Mesothelial cell of epicardium (in vitro differentiated cells): ENCODE data around the gene ABCA2. TPM values are rescaled to one million over a fixed set of nuclear protein-coding genes. Genes with fewer than 3 reads are reported as not detected.

Source experiments
- DNase-seq, 2 experiments: peaks; one replicate each; pipeline ENCODE4 v3.0.0; 2021; ENCODE audit warnings: low spot score in 2 of 2; ENCODE audit not compliant: unreplicated experiment in 2 of 2
- H3K27ac Mint-ChIP-seq: 2 replicates; pipeline ENCODE4 v1.8.0; 2021; ENCODE audit warnings: mixed read lengths
- H3K27me3 Mint-ChIP-seq: 2 replicates; pipeline ENCODE4 v1.8.0; 2021; ENCODE audit warnings: low read depth, mixed read lengths
- H3K36me3 Mint-ChIP-seq: 2 replicates; pipeline ENCODE4 v1.8.0; 2021; ENCODE audit warnings: mixed read lengths
- H3K4me1 Mint-ChIP-seq: 2 replicates; pipeline ENCODE4 v1.8.0; 2021; ENCODE audit warnings: mixed read lengths
- H3K4me3 Mint-ChIP-seq: 2 replicates; pipeline ENCODE4 v1.8.0; 2021; ENCODE audit warnings: mild to moderate bottlenecking, moderate library complexity, mixed read lengths
- H3K9me3 Mint-ChIP-seq: 2 replicates; pipeline ENCODE4 v1.8.0; 2021; ENCODE audit warnings: mixed read lengths
- total RNA-seq: library from RNA; stranded (reverse); gene quantifications from 3 replicates; pipeline ENCODE4 v1.2.1, GENCODE V29; 2021
- TF ChIP-seq, protein P1 (sequence below): fragments of 200-600 bp; sonication (generic); IDR thresholded peaks from one replicate; pipeline ENCODE4 v1.5.0; 2021; ENCODE audit warnings: antibody characterized with exemption; ENCODE audit not compliant: unreplicated experiment

Gene ABCA2
- total RNA-seq, 1 donor from 2014 or later: 58.7 TPM

DNA sequence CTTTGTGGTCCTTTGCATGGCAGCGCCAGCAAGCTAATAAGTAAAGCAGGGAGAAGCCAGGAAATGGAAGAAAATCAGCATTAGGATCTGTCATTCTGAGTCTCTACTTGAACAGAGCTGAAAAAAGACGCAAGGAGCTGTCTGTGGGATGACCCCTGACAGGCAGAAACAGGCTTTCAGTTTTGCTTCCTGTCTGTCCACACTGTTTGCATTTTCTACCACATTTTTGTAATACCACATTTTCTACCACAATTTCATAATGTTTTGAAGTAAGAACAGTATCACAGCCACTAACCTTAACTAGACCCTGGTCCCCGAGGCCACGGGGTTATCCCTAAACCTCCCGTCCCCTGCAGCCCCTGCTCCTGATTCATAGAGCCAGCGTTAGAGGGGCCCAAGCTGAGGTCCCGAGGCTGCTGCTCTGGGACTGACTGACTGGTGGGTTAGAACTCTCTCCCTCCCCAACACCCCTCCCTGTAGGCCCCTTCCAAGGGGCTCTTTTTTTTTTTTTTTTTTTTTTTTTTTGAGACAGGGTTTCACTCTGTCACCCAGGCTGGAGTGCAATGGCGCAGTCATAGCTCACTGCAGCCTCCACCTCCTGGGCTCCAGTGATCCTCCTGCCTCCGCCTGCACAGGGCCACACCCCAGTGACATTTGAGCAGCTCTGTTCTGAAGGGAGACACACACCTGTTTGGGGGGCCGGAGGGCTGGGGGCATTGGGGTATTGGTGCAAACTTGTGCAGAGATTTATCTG lies 27.7 kb downstream of the ABCA2 start:
- H3K27ac Mint-ChIP-seq: peak overlapping the region; percentile 88
- no peaks in the 10 kb centered on the region for H3K36me3 Mint-ChIP-seq
- H3K4me1 Mint-ChIP-seq: peaks cover 24% of the 10 kb centered on the region
- no peak for DNase-seq
- H3K27me3 Mint-ChIP-seq: no peaks in the 10 kb centered on the region
- H3K9me3 Mint-ChIP-seq: peaks cover 5% of the 10 kb centered on the region
- H3K4me3 Mint-ChIP-seq: no peak overlapping the region
- TF ChIP-seq, protein P1, sequence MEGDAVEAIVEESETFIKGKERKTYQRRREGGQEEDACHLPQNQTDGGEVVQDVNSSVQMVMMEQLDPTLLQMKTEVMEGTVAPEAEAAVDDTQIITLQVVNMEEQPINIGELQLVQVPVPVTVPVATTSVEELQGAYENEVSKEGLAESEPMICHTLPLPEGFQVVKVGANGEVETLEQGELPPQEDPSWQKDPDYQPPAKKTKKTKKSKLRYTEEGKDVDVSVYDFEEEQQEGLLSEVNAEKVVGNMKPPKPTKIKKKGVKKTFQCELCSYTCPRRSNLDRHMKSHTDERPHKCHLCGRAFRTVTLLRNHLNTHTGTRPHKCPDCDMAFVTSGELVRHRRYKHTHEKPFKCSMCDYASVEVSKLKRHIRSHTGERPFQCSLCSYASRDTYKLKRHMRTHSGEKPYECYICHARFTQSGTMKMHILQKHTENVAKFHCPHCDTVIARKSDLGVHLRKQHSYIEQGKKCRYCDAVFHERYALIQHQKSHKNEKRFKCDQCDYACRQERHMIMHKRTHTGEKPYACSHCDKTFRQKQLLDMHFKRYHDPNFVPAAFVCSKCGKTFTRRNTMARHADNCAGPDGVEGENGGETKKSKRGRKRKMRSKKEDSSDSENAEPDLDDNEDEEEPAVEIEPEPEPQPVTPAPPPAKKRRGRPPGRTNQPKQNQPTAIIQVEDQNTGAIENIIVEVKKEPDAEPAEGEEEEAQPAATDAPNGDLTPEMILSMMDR: no peak

DNA sequence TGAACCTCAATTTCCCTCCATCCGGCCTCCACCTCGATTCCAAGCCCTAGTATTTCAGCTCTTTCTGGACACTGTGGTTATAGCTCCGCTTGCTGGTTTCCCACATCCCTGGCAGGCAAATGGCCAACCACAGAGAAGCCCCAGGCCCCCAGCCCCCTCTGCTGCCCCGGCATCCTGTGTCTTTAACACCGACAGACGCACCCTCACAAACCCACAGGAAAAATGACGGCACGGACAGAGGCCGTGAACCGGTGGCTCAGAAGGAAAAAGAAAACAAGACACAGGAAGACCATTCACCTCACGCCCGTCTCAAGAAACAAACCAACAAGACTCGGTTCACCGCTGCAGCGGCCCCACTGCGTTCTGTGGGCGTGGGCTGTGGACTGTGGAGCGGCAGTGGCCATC lies 30.2 kb downstream of the ABCA2 start:
- no peak for DNase-seq
- H3K27ac Mint-ChIP-seq: no peak overlapping the region
- peaks cover 32% of the 10 kb centered on the region for H3K4me1 Mint-ChIP-seq
- TF ChIP-seq, protein P1: no peak
- H3K4me3 Mint-ChIP-seq: peak overlapping the region; percentile 3
- no peaks in the 10 kb centered on the region for H3K9me3 Mint-ChIP-seq
- no peaks in the 10 kb centered on the region for H3K36me3 Mint-ChIP-seq
- no peaks in the 10 kb centered on the region for H3K27me3 Mint-ChIP-seq

DNA sequence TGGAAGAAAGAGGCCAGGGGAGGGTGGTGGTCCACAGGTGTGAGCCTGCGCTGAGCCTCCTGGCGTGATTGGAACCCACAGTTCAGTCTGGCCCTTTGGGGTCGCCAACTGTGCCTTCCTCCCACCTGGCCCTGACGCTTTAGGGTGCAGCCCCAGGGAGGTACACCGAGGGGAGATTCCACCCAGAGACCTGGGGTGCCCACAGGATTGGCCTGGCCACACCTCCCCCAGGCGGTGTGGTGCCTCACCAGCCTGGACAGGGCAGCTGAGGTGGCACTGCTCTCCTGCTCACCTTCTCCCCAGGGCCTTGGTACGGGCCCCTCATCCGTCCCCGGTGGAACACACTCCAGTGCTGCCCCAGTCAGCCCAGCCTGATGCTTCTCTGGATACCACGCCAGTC lies 30.7 kb downstream of the ABCA2 start:
- H3K36me3 Mint-ChIP-seq: no peaks in the 10 kb centered on the region
- peak overlapping the region; percentile 3 for H3K4me3 Mint-ChIP-seq
- H3K9me3 Mint-ChIP-seq: no peaks in the 10 kb centered on the region
- no peaks in the 10 kb centered on the region for H3K27me3 Mint-ChIP-seq
- TF ChIP-seq, protein P1: no peak
- no peak for DNase-seq
- H3K4me1 Mint-ChIP-seq: peaks cover 35% of the 10 kb centered on the region
- no peak overlapping the region for H3K27ac Mint-ChIP-seq

DNA sequence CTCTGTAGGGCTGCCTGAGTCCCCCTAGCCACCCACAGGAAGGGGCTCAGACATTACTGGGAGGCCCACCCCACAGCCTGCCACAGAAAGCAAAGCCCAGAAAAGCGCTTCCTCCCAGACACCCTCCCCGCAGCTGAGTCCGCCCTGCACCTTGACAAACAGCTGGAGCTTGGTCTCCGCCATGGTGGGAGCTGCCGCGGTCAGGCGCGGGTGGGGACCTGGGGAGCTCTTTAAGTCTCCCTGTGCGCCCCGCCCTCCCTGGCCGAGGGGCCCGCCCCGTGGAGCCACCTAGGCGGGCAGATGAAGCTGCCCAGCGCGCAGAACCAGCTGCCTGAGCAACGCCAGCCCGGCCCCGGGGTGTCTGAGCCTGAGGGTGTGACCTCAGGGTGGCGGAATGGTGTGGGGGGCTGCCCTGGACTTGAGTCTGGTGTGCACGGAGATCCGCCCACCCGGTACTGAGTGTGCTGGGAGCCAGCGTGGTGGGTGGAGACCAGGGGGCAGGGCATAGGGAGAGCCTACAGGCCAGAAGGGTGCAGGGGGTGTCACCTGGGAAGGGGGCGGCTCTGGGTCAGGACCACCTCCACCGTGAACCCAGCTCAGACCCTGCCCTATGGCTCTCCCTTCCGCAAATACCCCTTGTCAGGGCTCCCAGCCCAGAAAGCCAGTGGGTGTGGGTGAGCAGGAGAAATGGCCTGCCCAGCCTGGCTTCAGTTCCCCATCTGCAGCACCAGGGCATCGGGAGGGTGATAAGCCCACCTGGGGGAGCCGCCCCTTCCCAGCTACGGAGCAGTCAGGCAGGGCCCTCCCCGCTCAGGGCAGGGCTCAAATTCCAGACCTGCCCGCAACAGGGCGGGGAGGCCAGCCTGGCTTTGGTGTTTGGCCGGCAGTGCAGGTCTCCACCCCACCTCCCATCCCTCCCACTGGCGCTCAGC lies 31.4 kb downstream of the ABCA2 start, which contains the start of gene CLIC3:
Gene CLIC3 (minus strand): TSS at position 208 of the 932 bp plus-strand sequence. CDS start 25 bp downstream, at position 183.
- TF ChIP-seq, protein P1: no peak
- Mint-ChIP-seq H3K36me3 (no peaks in the 10 kb centered on the region), H3K9me3 (no peaks in the 10 kb centered on the region), H3K4me3 (peak within 1 kb of the TSS; percentile 55), H3K27me3 (no peaks in the 10 kb centered on the region), H3K27ac (peak within 1 kb of the TSS; percentile 16), H3K4me1 (peaks cover 35% of the 10 kb centered on the region)
- DNase-seq: no peak

DNA sequence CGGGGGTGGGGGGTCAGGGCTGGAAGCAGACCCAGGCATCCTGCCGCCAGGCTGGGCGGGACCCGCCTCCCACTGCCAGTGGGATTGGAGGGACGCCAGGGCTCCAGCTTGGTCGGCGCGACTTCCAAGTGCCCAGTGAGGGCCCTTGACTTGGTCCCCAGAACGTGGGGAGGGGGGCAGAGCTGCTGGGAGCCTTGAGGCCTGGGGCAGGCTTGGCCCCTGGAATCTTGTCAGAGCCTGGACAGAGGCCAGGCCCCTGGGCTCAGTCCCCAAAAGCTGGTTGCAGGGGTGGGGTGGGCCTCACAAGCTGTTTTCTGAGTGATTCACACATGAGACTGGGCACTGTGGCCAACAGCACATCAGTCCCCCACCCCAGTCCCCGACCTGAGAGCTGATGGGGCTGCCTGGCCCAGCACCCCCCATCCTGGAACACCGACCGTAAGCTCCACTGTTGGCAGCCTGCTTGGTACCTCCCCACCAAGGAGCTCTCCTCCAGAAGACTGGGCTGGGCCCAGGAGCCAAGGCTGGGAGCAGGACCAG lies 32.2 kb downstream of the ABCA2 start:
- Mint-ChIP-seq H3K27me3 (no peaks in the 10 kb centered on the region), H3K4me1 (peaks cover 35% of the 10 kb centered on the region), H3K27ac (peak overlapping the region; percentile 16)

More for the DNA sequence above, 32.2 kb downstream of the ABCA2 start:
- TF ChIP-seq, protein P1: no peak
- Mint-ChIP-seq H3K36me3 (no peaks in the 10 kb centered on the region), H3K4me3 (peak overlapping the region; percentile 55), H3K9me3 (peaks cover under 1% of the 10 kb centered on the region)
- no peak for DNase-seq
